Fibroblast of skin of right biceps (primary cell): ENCODE data around the gene EFNA5.

ENCODE experiments used
- DNase-seq: peaks from one replicate; pipeline ENCODE4 v3.0.0-alpha.2; 2013

Gene EFNA5

GRCh38 chr5:107601076-107601475 lies 69.7 kb downstream of the EFNA5 start:
- DNase-seq = no peak

DNA sequence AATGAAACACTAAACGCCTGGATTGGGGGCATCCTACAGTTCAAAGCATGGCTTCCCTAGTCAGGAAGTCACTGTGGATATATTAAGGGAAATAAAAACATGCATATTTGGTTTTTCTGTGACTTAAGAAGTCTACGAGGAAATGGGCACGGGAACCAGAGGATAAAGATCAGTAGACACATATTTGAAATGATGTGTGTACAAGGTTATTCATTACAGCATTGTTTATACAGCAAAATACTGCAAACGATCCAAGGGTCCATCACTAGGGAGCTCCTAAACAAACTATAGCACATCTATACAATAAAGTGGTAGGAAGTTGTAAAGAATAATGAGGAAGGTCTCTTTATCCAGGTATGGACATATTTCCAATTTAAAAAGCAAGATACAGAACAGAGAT lies 71.8 kb downstream of the EFNA5 start:
- no peak for DNase-seq

DNA sequence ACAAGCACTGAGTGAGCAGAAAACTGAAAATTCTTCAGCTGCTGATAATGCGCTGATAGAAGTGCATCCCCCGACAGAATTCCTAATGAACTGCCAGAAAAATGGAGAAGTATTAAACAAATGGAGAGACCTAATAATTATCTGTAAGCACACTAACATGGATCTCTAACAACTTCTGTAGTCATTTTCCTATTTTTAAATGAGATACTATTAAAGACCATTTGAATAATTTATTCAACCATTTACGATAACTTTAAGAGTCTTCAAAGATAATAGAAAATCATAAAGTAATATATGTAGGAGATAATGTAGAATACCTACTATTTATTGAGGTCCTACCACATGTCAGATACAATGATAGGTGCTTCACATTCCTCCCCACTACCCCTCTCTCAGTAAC lies 72.9 kb downstream of the EFNA5 start:
- no peak for DNase-seq

DNA sequence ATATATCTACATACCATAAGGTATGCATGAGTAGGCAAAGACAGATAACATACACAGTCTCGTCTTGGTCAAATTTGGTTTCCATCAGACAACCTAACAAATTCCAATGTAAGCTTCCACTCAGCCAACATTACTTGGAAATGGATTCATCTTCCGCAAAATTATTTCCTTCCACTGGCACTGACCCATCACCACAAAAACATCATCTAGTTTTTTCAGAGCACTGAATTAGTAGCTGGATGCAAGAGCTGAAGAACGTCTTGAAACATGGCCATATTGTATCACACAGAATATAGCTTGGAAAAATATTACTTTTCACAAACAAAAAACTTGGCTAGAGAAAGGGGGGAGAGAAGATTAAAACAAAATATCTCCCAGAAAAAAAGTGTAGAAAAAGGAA lies 73.5 kb downstream of the EFNA5 start:
- no peak for DNase-seq

DNA sequence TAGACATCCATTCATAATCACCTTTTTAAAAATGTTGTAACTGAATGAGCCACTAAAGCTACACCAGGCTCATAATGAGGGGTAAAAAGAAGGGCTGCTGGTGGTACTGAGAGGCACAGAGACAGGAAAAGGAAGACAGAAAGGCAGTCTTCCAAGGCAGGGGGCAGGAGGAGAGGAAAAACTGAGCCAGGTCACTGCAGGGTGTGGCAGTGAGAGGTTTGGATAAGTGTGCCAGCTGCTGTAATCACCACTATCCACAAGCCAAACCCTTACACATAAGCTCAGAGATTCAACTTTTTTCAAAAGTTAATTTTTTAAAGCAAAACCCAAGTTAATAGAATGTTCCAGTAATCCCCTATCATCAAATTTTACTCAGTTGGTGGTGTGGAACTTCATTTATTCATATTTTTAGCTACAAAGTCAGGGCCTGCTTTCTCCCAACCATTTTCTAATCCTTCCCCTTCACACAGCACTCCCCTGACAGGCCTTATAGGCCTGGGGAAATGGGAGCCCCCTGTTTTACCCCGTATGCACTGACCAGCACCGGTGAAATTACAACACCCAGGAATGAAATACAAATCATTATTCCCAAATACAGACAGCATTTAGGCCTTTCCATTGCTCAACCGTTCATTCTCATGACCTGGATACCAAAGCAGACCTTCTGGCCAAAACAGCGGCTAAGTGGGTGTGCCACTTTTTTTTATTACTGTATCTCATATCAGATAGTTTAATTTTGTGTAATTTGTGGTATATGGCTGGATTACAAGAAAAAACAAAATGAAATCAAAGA lies 76.3 kb downstream of the EFNA5 start:
- DNase-seq = no peak

- no peak for DNase-seq
Measured at GRCh38 chr5:107593009-107593408, 77.7 kb downstream of the EFNA5 start.

- no peak for DNase-seq
Measured at GRCh38 chr5:107592515-107592914, 78.2 kb downstream of the EFNA5 start.

DNA sequence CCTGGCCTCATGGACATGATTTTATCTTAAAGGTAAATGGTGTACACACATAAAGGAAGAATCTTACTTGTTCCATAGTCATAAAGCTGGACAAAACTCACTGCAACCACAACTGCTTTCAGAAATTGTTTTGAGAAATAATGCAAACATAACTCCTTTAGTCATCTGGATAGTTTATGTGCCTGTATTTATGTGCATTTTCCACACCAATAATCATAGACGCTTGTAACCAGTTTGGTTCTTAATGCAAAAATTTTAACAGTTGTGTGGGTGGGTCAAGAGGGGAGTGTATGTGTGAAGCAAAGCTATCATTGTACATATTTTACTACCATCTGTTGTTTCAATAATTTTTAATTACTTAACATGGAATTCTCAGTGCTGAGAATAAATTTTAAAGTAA lies 80.1 kb downstream of the EFNA5 start:
- no peak for DNase-seq

DNA sequence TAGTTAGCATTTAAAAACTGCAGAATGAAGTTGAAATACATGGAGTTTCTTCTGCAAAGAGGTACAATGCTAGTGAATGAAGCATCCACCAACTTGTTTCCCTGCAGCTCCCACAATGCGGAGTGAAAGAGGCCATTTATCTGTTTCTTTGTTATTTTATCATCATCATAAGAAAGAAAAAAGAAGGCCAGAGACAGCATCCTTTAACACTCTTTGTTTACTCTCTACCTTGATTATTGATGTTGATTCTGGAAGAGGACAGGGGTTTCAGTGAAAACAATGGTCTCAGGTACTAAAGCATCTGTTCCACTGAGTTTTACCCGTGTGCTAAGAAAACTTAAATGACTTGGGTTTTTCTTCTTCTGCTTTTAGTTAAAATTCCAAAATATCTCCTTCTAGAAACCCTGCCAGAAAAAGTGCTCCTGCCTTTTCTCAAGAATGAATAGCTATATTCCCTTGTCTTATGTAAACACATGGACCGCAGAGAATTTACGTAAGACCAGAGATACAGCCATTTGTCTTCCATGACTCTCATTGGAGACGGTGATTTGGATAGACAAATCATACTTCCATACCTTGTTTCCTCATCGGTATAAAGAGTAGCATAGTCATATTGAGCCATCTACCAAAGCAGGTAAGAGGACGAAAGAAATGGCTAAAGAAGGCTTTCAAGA lies 81.1 kb downstream of the EFNA5 start:
- no peak for DNase-seq

DNA sequence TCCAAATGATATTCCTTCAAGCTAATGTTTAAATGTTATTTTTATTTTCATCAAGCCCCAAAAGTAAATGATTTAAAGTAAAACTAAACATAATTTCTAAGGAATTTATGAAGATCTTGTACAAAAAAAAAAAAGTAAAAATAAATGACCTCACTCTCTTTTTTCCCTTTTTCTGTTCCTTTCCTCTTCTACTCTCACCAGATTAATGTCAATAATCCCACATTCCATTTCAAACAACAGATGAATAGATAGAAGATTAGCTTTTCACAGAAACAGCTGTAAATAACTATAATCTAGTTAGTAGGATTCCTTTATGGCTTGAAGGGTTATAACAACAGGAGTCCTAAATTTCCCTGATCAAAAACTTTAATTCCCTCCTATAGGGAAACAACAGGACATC lies 88.1 kb downstream of the EFNA5 start:
- no peak for DNase-seq

DNA sequence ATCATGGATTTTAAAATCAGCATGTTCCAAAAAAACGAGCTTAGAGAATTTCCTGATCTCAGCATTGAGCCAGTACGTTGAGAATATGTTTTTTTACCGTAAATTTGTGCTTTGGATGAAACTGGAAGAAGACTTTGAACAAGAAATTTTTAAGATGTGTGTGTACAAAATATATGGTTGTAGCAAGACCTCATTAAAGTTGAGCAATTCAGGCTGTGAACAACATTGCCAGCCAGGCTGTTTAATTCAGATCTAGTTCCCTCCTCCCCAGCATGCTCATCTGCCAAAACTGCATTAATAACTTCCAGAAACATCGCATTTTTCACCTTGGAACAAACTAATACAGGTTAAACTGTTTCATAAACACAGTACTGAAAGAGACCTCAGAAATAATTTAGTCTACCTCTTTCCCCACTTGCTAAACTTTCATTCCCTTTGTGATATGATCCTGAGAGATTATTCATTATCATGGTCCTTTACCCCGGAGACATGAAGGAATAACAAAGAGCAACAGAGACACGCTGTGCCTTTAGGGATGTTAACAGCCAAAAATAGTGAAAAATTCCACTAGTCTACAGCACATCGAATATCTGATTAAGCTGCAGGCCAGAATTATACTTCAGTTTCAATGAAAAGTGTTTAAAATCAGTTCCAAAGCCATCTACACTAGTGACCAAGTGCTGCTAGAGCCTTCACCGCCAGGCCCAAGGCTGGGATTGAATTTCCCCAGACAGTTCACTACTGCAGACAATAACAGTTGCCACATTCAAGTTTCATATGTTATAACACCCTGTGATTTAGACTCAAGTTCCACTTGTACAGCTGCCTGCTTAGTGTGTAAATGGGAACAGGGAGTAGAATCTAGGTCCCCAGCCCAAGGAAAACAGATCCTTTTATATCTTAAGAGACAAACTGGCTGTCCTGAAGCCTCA lies 89.6 kb downstream of the EFNA5 start:
- DNase-seq = no peak

DNA sequence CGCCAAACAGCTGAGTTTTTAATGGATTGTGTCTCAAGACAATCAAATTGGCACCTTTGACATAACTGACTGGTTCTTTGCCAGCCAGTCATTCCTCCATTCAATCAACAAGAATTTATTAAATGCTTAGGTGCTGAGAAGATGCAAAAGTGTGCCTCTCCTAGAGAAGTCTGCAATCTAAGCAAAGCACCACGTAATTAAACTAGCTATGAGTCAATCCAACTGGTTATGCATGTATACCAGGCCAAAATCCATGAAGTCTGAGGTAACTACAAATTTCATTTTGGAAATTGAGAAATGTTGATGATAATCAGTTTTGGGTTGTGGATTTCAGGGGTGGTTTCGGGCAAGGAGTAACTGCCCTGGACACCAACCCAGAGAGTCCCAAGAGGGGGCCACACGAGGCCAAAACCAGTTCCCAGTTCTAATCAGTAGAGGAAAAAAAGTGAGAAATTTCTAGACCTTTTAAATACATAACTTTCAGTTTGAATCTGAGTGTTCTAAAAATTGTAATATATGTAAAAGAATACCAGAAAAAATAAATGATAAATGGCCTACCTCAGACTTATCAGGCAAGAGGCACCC lies 92.6 kb downstream of the EFNA5 start:
- DNase-seq = no peak

GRCh38 chr5:107577394-107577950 lies 93.3 kb downstream of the EFNA5 start:
- DNase-seq = no peak

DNA sequence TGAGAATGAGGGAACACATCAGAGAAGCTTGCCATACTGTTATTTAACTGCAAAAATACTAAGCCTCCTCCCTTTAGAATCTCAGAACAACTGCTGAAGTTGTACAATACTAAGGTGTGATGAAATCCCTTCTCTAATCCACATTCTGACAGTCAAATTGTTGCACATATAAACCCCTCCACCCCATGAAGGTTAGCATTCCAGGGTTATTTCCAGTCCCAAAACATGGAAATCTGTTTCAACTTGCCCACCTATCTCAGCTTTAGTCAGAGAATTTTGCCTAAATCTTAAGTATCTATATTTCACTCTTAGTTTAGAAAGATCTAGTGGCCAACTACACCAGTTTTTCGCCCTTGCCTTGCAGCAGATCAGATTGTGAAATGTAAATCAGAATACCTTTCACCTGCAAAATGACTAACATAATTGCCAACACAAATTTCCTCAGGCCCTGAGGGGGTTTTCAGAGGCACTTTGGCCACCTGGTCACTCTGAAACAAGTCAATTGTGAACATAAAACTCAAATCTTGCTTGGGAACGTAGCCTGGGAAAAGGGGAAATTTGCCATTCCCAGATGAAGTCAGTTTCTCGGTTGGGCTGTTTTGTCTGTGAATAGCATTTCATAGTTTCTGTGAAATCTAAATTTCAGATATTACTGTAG lies 93.9 kb downstream of the EFNA5 start:
- DNase-seq = no peak

DNA sequence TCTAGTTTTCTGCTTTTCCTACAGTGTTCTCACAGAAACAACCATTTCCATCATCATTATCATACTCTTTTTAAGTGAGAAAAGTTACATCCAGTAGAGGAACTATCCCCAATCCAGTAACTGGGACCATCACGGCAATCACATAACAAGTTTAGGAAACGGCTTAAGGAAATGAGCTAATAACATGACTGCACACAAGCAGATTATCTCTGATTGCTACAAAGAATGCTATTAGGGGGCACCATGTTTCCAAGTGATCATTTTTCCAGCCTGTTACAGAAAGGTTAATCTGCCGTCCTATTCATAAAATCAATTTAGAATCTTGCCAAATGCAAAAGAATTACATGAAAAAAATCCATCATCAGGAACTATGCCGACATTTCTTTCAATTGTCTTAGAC lies 94.6 kb downstream of the EFNA5 start:
- DNase-seq = no peak

DNA sequence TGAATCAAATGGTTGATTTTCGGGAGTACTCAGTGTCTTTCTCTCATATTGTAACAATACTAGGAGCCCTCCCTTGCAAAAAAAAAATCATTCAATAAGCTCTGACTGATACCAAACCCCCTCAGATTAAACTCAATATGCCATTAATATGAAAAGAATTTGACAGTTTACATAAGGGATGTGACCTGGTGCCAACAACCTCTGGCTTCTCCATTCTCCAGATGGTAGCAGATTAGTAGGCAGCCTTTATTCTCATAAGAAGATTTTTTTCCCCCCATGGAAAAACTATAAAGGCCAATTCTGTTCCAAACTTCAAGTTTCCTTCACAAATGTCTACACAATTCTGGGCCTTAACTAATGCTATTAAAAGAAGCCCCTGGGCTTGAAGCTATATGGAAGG lies 96.5 kb downstream of the EFNA5 start:
- DNase-seq = no peak

GRCh38 chr5:107572715-107573368 lies 97.9 kb downstream of the EFNA5 start:
- no peak for DNase-seq

GRCh38 chr5:107571621-107572536 lies 98.9 kb downstream of the EFNA5 start:
- peak; percentile 87 for DNase-seq

- DNase-seq = no peak
Measured at GRCh38 chr5:107570805-107571531, 99.8 kb downstream of the EFNA5 start.

GRCh38 chr5:107570181-107570580 lies 100.6 kb downstream of the EFNA5 start:
- DNase-seq = no peak
